BLaER1 treated with 17β-estradiol and CSF1 and Interleukin-3, amounts not matched to agents 10 nM and 100 nM (cell line): Measurements from ENCODE around the gene FEV.

Source experiments
- H3K27ac ChIP-seq, 11 experiments: shearing (Covaris generic); formaldehyde crosslinking; 2 replicates each; pipeline ENCODE4 v1.8.1; 2022
- H3K27me3 ChIP-seq, 11 experiments: shearing (Covaris generic); formaldehyde crosslinking; 2 replicates each; pipeline ENCODE4 v1.8.1; 2022
- H3K36me3 ChIP-seq, 11 experiments: shearing (Covaris generic); formaldehyde crosslinking; 2 replicates each; pipeline ENCODE4 v1.8.1; 2022
- H3K4me1 ChIP-seq, 10 experiments: shearing (Covaris generic); formaldehyde crosslinking; 2 replicates each; pipeline ENCODE4 v1.8.1; 2022
- H3K4me2 ChIP-seq, 11 experiments: shearing (Covaris generic); formaldehyde crosslinking; 2 replicates each; pipeline ENCODE4 v1.8.1; 2022
- H3K4me3 ChIP-seq, 10 experiments: shearing (Covaris generic); formaldehyde crosslinking; 2 replicates each; pipeline ENCODE4 v1.8.1; 2022
- H3K9ac ChIP-seq, 11 experiments: shearing (Covaris generic); formaldehyde crosslinking; 2 replicates each; pipeline ENCODE4 v1.8.1; 2022
- H3K9me3 ChIP-seq, 11 experiments: shearing (Covaris generic); formaldehyde crosslinking; replicated peaks in 1 of 11; 2 replicates each; pipeline ENCODE4 v1.8.1; 2022
- H4K20me1 ChIP-seq, 11 experiments: shearing (Covaris generic); formaldehyde crosslinking; 2 replicates each; pipeline ENCODE4 v1.8.1; 2022
- Cebpa-rat ChIP-seq, 11 experiments: shearing (Covaris generic); IDR thresholded peaks; 2 replicates each; pipeline ENCODE4 v1.8.1; 2022

Gene FEV

GRCh38 chr2:219019436-219019835 lies 34.5 kb upstream of the FEV start:
- Histone ChIP-seq H3K4me2 (no peak overlapping the region; a peak in 1 of 22 replicates), H3K4me1 (peaks cover 0 to 7% (median 0%) of the 10 kb centered on the region in 10 experiments; a peak in 1 of 20 replicates), H3K36me3 (no peaks in the 10 kb centered on the region), H3K27ac (no peak overlapping the region), H3K9me3 (no peaks in the 10 kb centered on the region), H3K27me3 (no peaks in the 10 kb centered on the region; a peak in 4 of 22 replicates), H3K9ac (no peak overlapping the region), H4K20me1 (peaks cover 0 to 15% (median 0%) of the 10 kb centered on the region in 11 experiments; a peak in 5 of 22 replicates), H3K4me3 (no peak overlapping the region)
- TF ChIP-seq Cebpa-rat (IDR thresholded peaks at IDR 0.05), result no peak

- Histone ChIP-seq H3K4me2 (no peak overlapping the region), H3K36me3 (no peaks in the 10 kb centered on the region), H3K4me3 (no peak overlapping the region), H3K27me3 (peaks cover 0 to 3% (median 0%) of the 10 kb centered on the region in 11 experiments; a peak in 4 of 22 replicates), H3K4me1 (peaks cover 0 to 7% (median 0%) of the 10 kb centered on the region in 10 experiments; a peak in 1 of 20 replicates), H3K27ac (no peak overlapping the region), H3K9ac (no peak overlapping the region), H4K20me1 (peaks cover 0 to 15% (median 0%) of the 10 kb centered on the region in 11 experiments; a peak in 5 of 22 replicates), H3K9me3 (no peaks in the 10 kb centered on the region)
- no peak for TF ChIP-seq Cebpa-rat (IDR thresholded peaks at IDR 0.05)
Measured at GRCh38 chr2:219018726-219019125, 33.7 kb upstream of the FEV start.

DNA sequence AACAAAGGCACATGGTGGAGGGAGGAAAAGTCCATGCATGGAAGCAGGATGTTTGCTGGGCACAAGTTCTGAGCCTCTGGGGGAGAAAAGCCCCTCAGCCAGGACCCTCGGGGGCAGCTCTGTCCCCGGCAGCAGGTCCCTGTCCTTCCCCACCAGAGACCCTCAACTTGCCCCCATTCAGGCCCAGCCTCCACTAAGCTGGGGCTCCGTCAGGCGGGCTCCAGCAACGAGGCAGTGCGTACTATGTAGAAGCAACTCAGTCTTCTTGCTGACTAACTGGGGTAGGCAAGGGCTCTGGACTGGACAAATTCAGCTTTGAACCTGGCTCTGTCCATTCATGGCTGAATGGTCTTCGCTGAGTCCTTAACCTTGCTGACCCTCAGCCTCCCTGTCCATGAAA lies 33.3 kb upstream of the FEV start:
- Histone ChIP-seq H3K9ac (no peak overlapping the region), H3K4me1 (peaks cover 0 to 7% (median 0%) of the 10 kb centered on the region in 10 experiments; a peak in 1 of 20 replicates), H3K27me3 (peaks cover 0 to 3% (median 0%) of the 10 kb centered on the region in 11 experiments; a peak in 4 of 22 replicates), H4K20me1 (peaks cover 0 to 15% (median 0%) of the 10 kb centered on the region in 11 experiments; a peak in 5 of 22 replicates), H3K4me3 (no peak overlapping the region), H3K9me3 (no peaks in the 10 kb centered on the region), H3K27ac (no peak overlapping the region), H3K36me3 (no peaks in the 10 kb centered on the region), H3K4me2 (no peak overlapping the region)
- TF ChIP-seq Cebpa-rat (IDR thresholded peaks at IDR 0.05), result no peak

DNA sequence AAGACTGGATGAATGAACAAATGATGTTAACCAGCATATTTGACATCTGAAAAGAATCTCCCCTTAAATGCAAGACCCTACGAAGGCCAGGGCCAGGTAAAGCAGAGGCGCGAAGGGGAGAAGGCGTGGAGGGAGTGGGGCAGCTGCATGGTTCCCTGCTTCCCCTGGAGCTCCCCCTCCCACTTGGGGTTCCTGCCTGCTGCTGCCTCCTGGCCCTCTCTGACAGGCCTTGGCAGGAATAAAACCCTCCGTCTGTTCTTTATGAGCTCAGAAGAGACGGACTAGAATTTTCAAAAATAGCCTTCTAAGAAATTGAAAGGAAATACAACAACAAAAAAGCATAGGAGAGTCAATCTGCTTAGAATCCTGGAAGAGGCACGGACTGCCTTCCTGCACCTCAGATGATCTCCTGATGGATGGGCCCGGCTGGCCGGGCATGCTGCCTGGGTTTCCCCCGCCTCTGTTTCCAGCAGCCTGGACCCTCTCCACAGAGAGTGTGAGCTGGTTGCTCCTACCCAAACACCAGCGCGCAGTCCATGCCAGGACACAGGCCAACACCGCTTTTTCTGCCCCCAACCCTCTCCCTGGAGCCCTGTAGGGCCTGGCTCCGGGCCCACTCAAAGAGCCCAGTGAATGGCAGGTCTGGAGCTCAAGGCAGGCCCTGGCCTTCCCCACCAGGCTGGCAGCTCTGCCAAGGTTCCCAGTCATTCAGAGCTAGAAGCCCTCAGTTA lies 32.4 kb upstream of the FEV start:
- Histone ChIP-seq H3K27ac (no peak overlapping the region), H3K27me3 (peaks cover 0 to 3% (median 0%) of the 10 kb centered on the region in 11 experiments; a peak in 5 of 22 replicates), H3K9ac (no peak overlapping the region), H3K4me3 (no peak overlapping the region), H3K9me3 (no peaks in the 10 kb centered on the region), H3K4me1 (peaks cover 0 to 7% (median 0%) of the 10 kb centered on the region in 10 experiments; a peak in 1 of 20 replicates), H3K4me2 (no peak overlapping the region), H3K36me3 (no peaks in the 10 kb centered on the region), H4K20me1 (peaks cover 0 to 15% (median 0%) of the 10 kb centered on the region in 11 experiments; a peak in 5 of 22 replicates)
- TF ChIP-seq Cebpa-rat (IDR thresholded peaks at IDR 0.05), result no peak

GRCh38 chr2:219016721-219017120 lies 31.7 kb upstream of the FEV start:
- H4K20me1 ChIP-seq, result peaks cover 0 to 15% (median 0%) of the 10 kb centered on the region in 11 experiments; a peak in 5 of 22 replicates
- TF ChIP-seq Cebpa-rat (IDR thresholded peaks at IDR 0.05), result no peak
- no peak overlapping the region for H3K27ac ChIP-seq
- H3K27me3 ChIP-seq, result peaks cover 0 to 3% (median 0%) of the 10 kb centered on the region in 11 experiments; a peak in 5 of 22 replicates
- H3K4me1 ChIP-seq, result peaks cover 0 to 7% (median 0%) of the 10 kb centered on the region in 10 experiments; a peak in 1 of 20 replicates
- no peak overlapping the region for H3K9ac ChIP-seq
- no peaks in the 10 kb centered on the region for H3K36me3 ChIP-seq
- H3K4me2 ChIP-seq, result no peak overlapping the region
- no peak overlapping the region for H3K4me3 ChIP-seq
- H3K9me3 ChIP-seq, result peaks cover 0 to 2% (median 0%) of the 10 kb centered on the region in 11 experiments; a peak in 1 of 22 replicates

DNA sequence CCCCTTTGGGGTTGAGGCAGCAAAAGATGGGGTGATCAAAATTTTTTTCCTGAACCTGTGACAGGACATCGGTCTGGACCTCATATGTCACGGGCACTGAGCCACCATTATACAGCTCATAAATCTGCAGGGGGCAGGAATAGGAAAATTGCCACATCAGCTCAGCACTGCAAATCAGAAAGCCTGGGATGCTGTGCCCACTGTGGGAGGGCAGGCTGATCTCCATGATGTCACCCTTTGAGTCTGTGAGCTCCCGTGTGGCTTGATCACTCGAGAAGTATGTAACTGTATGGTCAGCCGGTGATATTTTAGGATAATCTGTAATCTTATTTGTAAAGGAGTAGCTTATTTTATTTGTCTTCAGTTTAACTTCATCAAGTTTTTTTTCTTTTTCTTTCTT lies 25.9 kb upstream of the FEV start:
- H3K9me3 ChIP-seq, result peaks cover 0 to 4% (median 0%) of the 10 kb centered on the region in 11 experiments; a peak in 1 of 22 replicates
- peaks cover 0 to 5% (median 0%) of the 10 kb centered on the region in 11 experiments; a peak in 5 of 22 replicates for H4K20me1 ChIP-seq
- no peak overlapping the region for H3K27ac ChIP-seq
- no peaks in the 10 kb centered on the region for H3K36me3 ChIP-seq
- TF ChIP-seq Cebpa-rat (IDR thresholded peaks at IDR 0.05), result no peak
- H3K9ac ChIP-seq, result no peak overlapping the region
- H3K4me2 ChIP-seq, result no peak overlapping the region
- H3K4me1 ChIP-seq, result no peaks in the 10 kb centered on the region
- peaks cover 5 to 19% (median 12%) of the 10 kb centered on the region in 11 experiments; a peak in 20 of 22 replicates for H3K27me3 ChIP-seq
- no peak overlapping the region for H3K4me3 ChIP-seq

DNA sequence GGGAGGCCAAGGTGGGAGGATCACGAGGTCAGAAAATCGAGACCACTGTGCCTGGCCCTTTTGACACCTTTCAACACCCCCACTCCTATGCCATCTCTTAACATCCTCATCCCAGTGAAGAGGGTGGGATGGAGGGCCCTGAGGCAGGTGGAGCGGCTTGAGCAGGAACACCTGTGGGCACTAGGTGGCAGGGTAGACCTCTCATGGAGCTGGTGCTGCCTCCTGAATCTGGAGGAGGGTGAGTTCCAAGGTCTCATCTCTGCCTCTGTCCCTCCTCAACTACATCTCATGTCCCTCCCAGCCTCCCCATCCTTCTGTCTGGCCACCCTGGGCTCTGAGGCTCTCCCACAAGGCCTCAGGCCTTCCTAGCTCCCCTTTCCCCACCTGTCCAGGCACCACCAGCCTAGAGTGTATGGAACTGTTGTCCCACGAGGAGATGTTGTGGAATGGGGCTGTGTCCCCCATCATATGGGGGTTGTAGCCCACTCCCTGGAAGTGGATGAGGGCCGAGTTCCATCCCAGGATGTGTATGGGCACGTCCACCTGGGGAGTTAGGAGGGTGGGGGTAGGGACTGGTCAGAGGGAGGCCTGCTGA lies 25.3 kb upstream of the FEV start:
- no peak overlapping the region for H3K27ac ChIP-seq

GRCh38 chr2:219009294-219009693 lies 24.3 kb upstream of the FEV start:
- Histone ChIP-seq H3K27ac (no peak overlapping the region), H3K9ac (no peak overlapping the region), H3K36me3 (no peaks in the 10 kb centered on the region), H3K4me1 (no peaks in the 10 kb centered on the region), H3K4me3 (no peak overlapping the region), H3K4me2 (no peak overlapping the region), H4K20me1 (peaks cover 0 to 8% (median 0%) of the 10 kb centered on the region in 11 experiments; a peak in 4 of 22 replicates), H3K9me3 (peaks cover 0 to 4% (median 0%) of the 10 kb centered on the region in 11 experiments; a peak in 1 of 22 replicates), H3K27me3 (peaks cover 19 to 34% (median 27%) of the 10 kb centered on the region in 11 experiments)
- no peak for TF ChIP-seq Cebpa-rat (IDR thresholded peaks at IDR 0.05)

More for the DNA sequence above, 25.3 kb upstream of the FEV start:
- no peaks in the 10 kb centered on the region for H3K36me3 ChIP-seq
- peaks cover 11 to 25% (median 18%) of the 10 kb centered on the region in 11 experiments for H3K27me3 ChIP-seq
- no peak overlapping the region for H3K4me3 ChIP-seq
- no peak overlapping the region for H3K9ac ChIP-seq
- H3K4me2 ChIP-seq, result no peak overlapping the region
- H4K20me1 ChIP-seq, result peaks cover 0 to 9% (median 0%) of the 10 kb centered on the region in 11 experiments; a peak in 5 of 22 replicates
- H3K4me1 ChIP-seq, result no peaks in the 10 kb centered on the region
- H3K9me3 ChIP-seq, result peaks cover 0 to 4% (median 0%) of the 10 kb centered on the region in 11 experiments; a peak in 1 of 22 replicates
- TF ChIP-seq Cebpa-rat (IDR thresholded peaks at IDR 0.05), result no peak

GRCh38 chr2:219003979-219004378 lies 19.0 kb upstream of the FEV start:
- H3K4me1 ChIP-seq, result peaks cover 0 to 12% (median 2%) of the 10 kb centered on the region in 10 experiments; a peak in 6 of 20 replicates
- no peak overlapping the region for H3K9ac ChIP-seq
- H3K4me3 ChIP-seq, result no peak overlapping the region
- H3K27ac ChIP-seq, result no peak overlapping the region
- no peaks in the 10 kb centered on the region for H3K36me3 ChIP-seq
- peaks cover 0 to 53% (median 21%) of the 10 kb centered on the region in 11 experiments; a peak in 12 of 22 replicates for H4K20me1 ChIP-seq
- peaks cover 0 to 4% (median 0%) of the 10 kb centered on the region in 11 experiments; a peak in 1 of 22 replicates for H3K9me3 ChIP-seq
- H3K4me2 ChIP-seq, result no peak overlapping the region
- no peak for TF ChIP-seq Cebpa-rat (IDR thresholded peaks at IDR 0.05)
- H3K27me3 ChIP-seq, result peaks cover 72 to 86% (median 80%) of the 10 kb centered on the region in 11 experiments
